HEK293T (cell line): ENCODE data around the gene TNFRSF8.

Experiments used
- CTCF ChIA-PET: fragments of 350-600 bp; formaldehyde crosslinking; extraction: SDS; loops from one replicate; lab custom pipeline; 2021; ENCODE audit warnings: antibody characterized with exemption, inconsistent platforms; lab: Yijun Ruan, JAX
- POLR2A ChIA-PET: fragments of 350-600 bp; formaldehyde crosslinking; extraction: SDS; loops from one replicate; lab custom pipeline; 2020; ENCODE audit warnings: antibody characterized with exemption, inconsistent platforms; lab: Yijun Ruan, JAX
- DNase-seq: peaks from one replicate; pipeline ENCODE4 v3.0.0; 2012; ENCODE audit warnings: mixed read lengths; ENCODE audit errors: extremely low spot score
- ARNT ChIP-seq: fragments of 450-650 bp; IDR thresholded peaks from 2 replicates; pipeline ENCODE4 v1.6.1; 2017; ENCODE audit warnings: mild to moderate bottlenecking
- BHLHE40 ChIP-seq: fragments of 450-650 bp; IDR thresholded peaks from 2 replicates; pipeline ENCODE4 v1.6.1; 2016; ENCODE audit warnings: mild to moderate bottlenecking, moderate library complexity, borderline replicate concordance
- CTBP1 ChIP-seq: fragments of 450-650 bp; IDR thresholded peaks from 2 replicates; pipeline ENCODE4 v1.6.1; 2016; ENCODE audit warnings: borderline replicate concordance
- ELF4 ChIP-seq: fragments of 450-650 bp; IDR thresholded peaks from 2 replicates; pipeline ENCODE4 v1.6.1; 2017; ENCODE audit warnings: antibody characterized with exemption
- FOXA1 ChIP-seq: fragments of 450-650 bp; IDR thresholded peaks from 2 replicates; pipeline ENCODE4 v1.6.1; 2016; ENCODE audit warnings: mild to moderate bottlenecking
- FOXK2 ChIP-seq: fragments of 450-650 bp; IDR thresholded peaks from 2 replicates; pipeline ENCODE4 v1.6.1; 2016; ENCODE audit warnings: mild to moderate bottlenecking
- FOXM1 ChIP-seq: fragments of 450-650 bp; IDR thresholded peaks from 2 replicates; pipeline ENCODE4 v1.6.1; 2017; ENCODE audit warnings: mild to moderate bottlenecking, borderline replicate concordance
- HDGF ChIP-seq: fragments of 450-650 bp; IDR thresholded peaks from 2 replicates; pipeline ENCODE4 v1.6.1; 2017; ENCODE audit warnings: antibody characterized with exemption, borderline replicate concordance
- L3MBTL2 ChIP-seq: fragments of 450-650 bp; conservative IDR thresholded peaks from 2 replicates; pipeline ENCODE4 v1.6.1; 2016; ENCODE audit warnings: mild to moderate bottlenecking
- LEF1 ChIP-seq: fragments of 450-650 bp; IDR thresholded peaks from 2 replicates; pipeline ENCODE4 v1.6.1; 2017; ENCODE audit warnings: mild to moderate bottlenecking, borderline replicate concordance
- NFRKB ChIP-seq: fragments of 450-650 bp; IDR thresholded peaks from 2 replicates; pipeline ENCODE4 v1.6.1; 2016; ENCODE audit warnings: mild to moderate bottlenecking, moderate library complexity
- PKNOX1 ChIP-seq: fragments of 450-650 bp; IDR thresholded peaks from 2 replicates; pipeline ENCODE4 v1.6.1; 2016
- SP1 ChIP-seq: fragments of 450-650 bp; IDR thresholded peaks from 2 replicates; pipeline ENCODE4 v1.6.1; 2017
- SUZ12 ChIP-seq: fragments of 450-650 bp; IDR thresholded peaks from 2 replicates; pipeline ENCODE4 v1.6.1; 2016; ENCODE audit warnings: mild to moderate bottlenecking
- TARDBP ChIP-seq: fragments of 450-650 bp; IDR thresholded peaks from 2 replicates; pipeline ENCODE4 v1.6.1; 2016
- ZNF384 ChIP-seq: fragments of 450-650 bp; IDR thresholded peaks from 2 replicates; pipeline ENCODE4 v1.6.1; 2016

The TNFRSF8 gene

GRCh38 chr1:12046749-12047119, 16.4 kb upstream of the TNFRSF8 start:
- TF ChIP-seq CTBP1 = no peak
- no peak for TF ChIP-seq TARDBP
- TF ChIP-seq FOXA1 = no peak
- TF ChIP-seq PKNOX1 = no peak
- TF ChIP-seq LEF1 = no peak
- TF ChIP-seq BHLHE40 = no peak
- TF ChIP-seq L3MBTL2 = no peak
- TF ChIP-seq FOXM1 = no peak
- TF ChIP-seq SP1 = no peak
- TF ChIP-seq SUZ12 = no peak
- no peak for TF ChIP-seq ELF4
- no peak for TF ChIP-seq ZNF384
- no peak for TF ChIP-seq NFRKB
- TF ChIP-seq FOXK2 = no peak
- TF ChIP-seq ARNT = no peak
- TF ChIP-seq HDGF = no peak
- DNase-seq = no peak
- CTCF ChIA-PET = interaction anchor here (0.6 kb wide), 1 partner anchor 253 kb away, joined by 8 read pairs; no protein-coding TSS in a partner anchor
- POLR2A ChIA-PET = no interaction called here

GRCh38 chr1:12047120-12047876, 15.8 kb upstream of the TNFRSF8 start:
- DNase-seq = no peak
- no peak for TF ChIP-seq SP1
- no peak for TF ChIP-seq FOXM1
- TF ChIP-seq CTBP1 = no peak
- TF ChIP-seq L3MBTL2 = no peak
- TF ChIP-seq SUZ12 = no peak
- TF ChIP-seq BHLHE40 = no peak
- no peak for TF ChIP-seq ZNF384
- TF ChIP-seq PKNOX1 = no peak
- TF ChIP-seq HDGF = no peak
- no peak for TF ChIP-seq ELF4
- TF ChIP-seq NFRKB = no peak
- no peak for TF ChIP-seq ARNT
- CTCF ChIA-PET = interaction anchor here (0.6 kb wide), 1 partner anchor 253 kb away, joined by 8 read pairs; no protein-coding TSS in a partner anchor
- POLR2A ChIA-PET = no interaction called here

GRCh38 chr1:12048372-12048771, 14.7 kb upstream of the TNFRSF8 start:
- no peak for DNase-seq
- ChIA-PET CTCF (no interaction called here), POLR2A (no interaction called here)
- TF ChIP-seq FOXK2 = no peak
- no peak for TF ChIP-seq FOXA1
- TF ChIP-seq TARDBP = no peak

DNA sequence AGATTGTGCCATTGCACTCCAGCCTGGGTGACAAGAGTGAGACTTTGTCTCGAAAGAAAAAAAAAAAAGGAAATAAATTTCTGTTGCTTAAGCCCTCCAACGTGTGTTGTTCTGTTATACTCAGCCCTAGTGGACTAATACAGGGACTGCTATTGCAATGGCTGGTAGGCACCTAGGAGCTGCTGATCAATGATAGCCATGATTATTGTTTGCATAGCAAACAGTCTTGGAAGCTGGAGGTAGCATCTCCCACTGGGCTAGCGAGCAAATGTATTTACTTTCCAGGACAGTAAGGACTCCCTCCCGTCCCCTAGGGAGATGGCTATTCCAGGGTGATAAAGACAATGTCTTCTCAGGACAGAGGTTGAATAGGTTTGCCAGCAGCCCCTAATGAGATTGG, 13.5 kb upstream of the TNFRSF8 start:
- ChIA-PET POLR2A (no interaction called here), CTCF (interaction anchor here (0.6 to 0.9 kb wide), 3 partner anchors 18 to 248 kb away, joined by 3 read pairs; no protein-coding TSS in a partner anchor)
- TF ChIP-seq HDGF = no peak
- TF ChIP-seq CTBP1 = no peak
- no peak for TF ChIP-seq ARNT
- TF ChIP-seq ZNF384 = 0 out of 2 replicates have a peak, but pooled peaks have one; percentile 12
- no peak for TF ChIP-seq PKNOX1
- no peak for DNase-seq

GRCh38 chr1:12051361-12051760, 11.7 kb upstream of the TNFRSF8 start:
- ChIA-PET POLR2A (interaction anchor here (0.7 to 1.3 kb wide), 5 partner anchors 25 to 143 kb away, joined by 3 to 7 read pairs (median 3); partner anchors contain the start of genes MFN2 and MIIP), CTCF (interaction anchor here (0.6 to 0.7 kb wide), 2 partner anchors 81 to 114 kb away, joined by 3 to 4 read pairs; no protein-coding TSS in a partner anchor)
- no peak for DNase-seq
- no peak for TF ChIP-seq FOXA1

DNA sequence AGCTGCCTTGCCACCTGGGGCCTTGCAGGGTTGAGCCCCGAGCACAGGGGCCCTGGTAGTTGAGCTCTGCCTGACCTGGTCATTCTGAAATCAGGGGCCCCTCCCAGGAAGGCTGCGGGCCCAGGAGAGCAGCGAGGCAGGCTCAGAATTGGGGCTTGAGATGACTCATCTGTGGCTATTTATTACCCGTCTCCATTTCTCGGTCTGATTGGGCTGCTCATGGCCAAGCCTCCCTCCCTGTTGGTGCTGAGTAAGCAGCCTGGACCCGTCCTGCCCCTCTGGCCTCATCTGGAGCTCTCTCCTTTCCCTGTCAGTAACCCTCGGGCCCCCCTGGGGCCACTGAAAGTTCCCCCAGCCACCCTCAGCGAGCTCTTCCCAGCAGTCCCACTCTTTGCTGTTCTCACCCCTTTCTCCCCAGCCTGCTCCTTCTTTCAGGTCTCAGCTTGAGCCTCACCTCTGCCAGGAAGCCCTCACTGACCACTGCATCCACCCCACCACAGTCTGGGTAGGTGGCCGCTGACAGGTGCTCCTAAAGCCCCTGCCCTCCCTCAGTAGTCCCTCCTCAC, 11.0 kb upstream of the TNFRSF8 start:
- TF ChIP-seq BHLHE40 (no peak), FOXA1 (no peak), LEF1 (no peak), TARDBP (no peak), SP1 (no peak), L3MBTL2 (no peak), SUZ12 (no peak), HDGF (no peak), FOXM1 (no peak), PKNOX1 (no peak)
- DNase-seq = peak; percentile 45
- ChIA-PET POLR2A (interaction anchor here (0.8 to 1.3 kb wide), 4 partner anchors 33 to 144 kb away, joined by 3 to 7 read pairs (median 4); partner anchors contain the start of genes MFN2 and MIIP), CTCF (interaction anchor here (0.7 kb wide), 1 partner anchor 68 kb away, joined by 3 read pairs; no protein-coding TSS in a partner anchor)
